GM12875 (cell line): ENCODE results near the gene SRGAP3.

ENCODE experiments used
- H3K4me3 ChIP-seq: one replicate; pipeline ENCODE4 v1.5.1; 2011; ENCODE audit warnings: low read depth, low read length, control low read depth
- CTCF ChIP-seq: IDR thresholded peaks from 2 replicates; pipeline ENCODE4 v1.5.1; 2011; ENCODE audit warnings: low read depth, mild to moderate bottlenecking, control low read depth, inconsistent platforms, low read length, moderate library complexity, borderline replicate concordance; ENCODE audit not compliant: insufficient read depth

Gene SRGAP3

GRCh38 chr3:9198261-9198660 lies 51.2 kb downstream of the SRGAP3 start:
- no peak overlapping the region for H3K4me3 ChIP-seq
- no peak for TF ChIP-seq CTCF

GRCh38 chr3:9196020-9196419 lies 53.4 kb downstream of the SRGAP3 start:
- H3K4me3 ChIP-seq: no peak overlapping the region
- no peak for TF ChIP-seq CTCF

- no peak for TF ChIP-seq CTCF
- H3K4me3 ChIP-seq: no peak overlapping the region
These were observed 54.1 kb downstream of the SRGAP3 start for GRCh38 chr3:9195390-9195789.

- no peak for TF ChIP-seq CTCF
- no peak overlapping the region for H3K4me3 ChIP-seq
These were observed 54.8 kb downstream of the SRGAP3 start for GRCh38 chr3:9194509-9195184.

GRCh38 chr3:9193633-9194195 lies 55.7 kb downstream of the SRGAP3 start:
- no peak overlapping the region for H3K4me3 ChIP-seq
- TF ChIP-seq CTCF: no peak

GRCh38 chr3:9193211-9193610 lies 56.2 kb downstream of the SRGAP3 start:
- no peak for TF ChIP-seq CTCF
- H3K4me3 ChIP-seq: no peak overlapping the region

- no peak for TF ChIP-seq CTCF
- H3K4me3 ChIP-seq: no peak overlapping the region
These were observed 57.0 kb downstream of the SRGAP3 start for GRCh38 chr3:9192248-9193025.
